HepG2 (cell line): ENCODE results near the gene UXS1. TPM values are rescaled to one million over a fixed set of nuclear protein-coding genes. Genes with fewer than 3 reads are reported as not detected.

Experiments used
- MAX ChIP-seq: IDR thresholded peaks from 2 replicates; pipeline ENCODE4 v1.6.1; 2012; ENCODE audit warnings: inconsistent platforms
- NR2C2 ChIP-seq: sonication (generic); formaldehyde crosslinking; IDR thresholded peaks from 2 replicates; pipeline ENCODE4 v1.4.0; 2020; ENCODE audit warnings: missing genetic modification reagents, mild to moderate bottlenecking, moderate library complexity, borderline replicate concordance
- NR2F1 ChIP-seq, 2 experiments: fragments of 450-650 bp in 1 of 2; formaldehyde crosslinking in 1 of 2; IDR thresholded peaks; 2 replicates each; pipeline versions ENCODE4 v1.5.0 to v1.6.1; 2016 to 2020; ENCODE audit warnings: mild to moderate bottlenecking in 1 of 2, missing compliant biosample characterization in 1 of 2, missing genetic modification reagents in 1 of 2, moderate library complexity in 1 of 2
- PAXIP1 ChIP-seq: sonication (generic); formaldehyde crosslinking; conservative IDR thresholded peaks from 2 replicates; pipeline ENCODE4 v1.4.0; 2020; ENCODE audit warnings: mild to moderate bottlenecking, missing genetic modification reagents, moderate library complexity
- SALL2 ChIP-seq: sonication (generic); formaldehyde crosslinking; IDR thresholded peaks from 2 replicates; pipeline ENCODE4 v1.8.1; 2023; ENCODE audit warnings: mild to moderate bottlenecking, missing genetic modification reagents, inconsistent platforms
- SRSF1 ChIP-seq: fragments of 200-400 bp; formaldehyde crosslinking; optimal IDR thresholded peaks from 2 replicates; pipeline ENCODE3; 2017; ENCODE audit warnings: mild to moderate bottlenecking, low read depth, low read length, moderate library complexity
- ZBTB34 ChIP-seq: sonication (generic); formaldehyde crosslinking; IDR thresholded peaks from 2 replicates; pipeline ENCODE4 v1.8.0; 2022; ENCODE audit warnings: mild to moderate bottlenecking, missing genetic modification reagents
- ZHX1 ChIP-seq: sonication (generic); formaldehyde crosslinking; IDR thresholded peaks from 2 replicates; pipeline ENCODE4 v1.8.1; 2022; ENCODE audit warnings: low read depth, mild to moderate bottlenecking, missing genetic modification reagents
- ZNF17 ChIP-seq: sonication (generic); formaldehyde crosslinking; IDR thresholded peaks from 2 replicates; pipeline ENCODE4 v1.5.0; 2020; ENCODE audit warnings: mild to moderate bottlenecking, missing genetic modification reagents
- ZNF180 ChIP-seq: sonication (generic); formaldehyde crosslinking; IDR thresholded peaks from 2 replicates; pipeline ENCODE4 v1.4.0; 2020; ENCODE audit warnings: low read depth, missing genetic modification reagents, borderline replicate concordance
- ZNF224 ChIP-seq: sonication (generic); formaldehyde crosslinking; IDR thresholded peaks from 2 replicates; pipeline ENCODE4 v1.5.0; 2020; ENCODE audit warnings: mild to moderate bottlenecking, missing genetic modification reagents
- ZNF253 ChIP-seq: sonication (generic); formaldehyde crosslinking; IDR thresholded peaks from 2 replicates; pipeline ENCODE4 v1.8.0; 2022; ENCODE audit warnings: mild to moderate bottlenecking, missing genetic modification reagents, borderline replicate concordance
- ZNF362 ChIP-seq: sonication (generic); formaldehyde crosslinking; IDR thresholded peaks from 2 replicates; pipeline ENCODE4 v1.4.0; 2020; ENCODE audit warnings: missing genetic modification reagents, mild to moderate bottlenecking, borderline replicate concordance
- ZNF512B ChIP-seq: sonication (generic); formaldehyde crosslinking; IDR thresholded peaks from 2 replicates; pipeline ENCODE4 v1.5.1; 2020; ENCODE audit warnings: missing genetic modification reagents, mild to moderate bottlenecking, borderline replicate concordance
- polyA plus RNA-seq, 8 experiments: library from polyadenylated mRNA; depleted of rRNA in 3 of 8; stranded (reverse) in 7 of 8; unstranded in 1 of 8; fragments of >200 nt; fragmentation: Illumina TruSeq in 4 of 8; extraction: Trizol in 4 of 8; gene quantifications; 2 replicates each; pipeline versions ENCODE4 v1.2.1 to v1.2.3, GENCODE V29; 2011 to 2016; ENCODE audit warnings: low read depth in 4 of 8, missing spikeins in 1 of 8, mixed read lengths in 1 of 8; ENCODE audit not compliant: insufficient read depth in 1 of 8
- total RNA-seq, 5 experiments: library from RNA; depleted of rRNA; stranded (reverse); fragments of >200 nt; fragmentation: Illumina TruSeq; extraction: Trizol; gene quantifications; 2 replicates each; pipeline ENCODE4 v1.2.3, GENCODE V29; 2016; ENCODE audit warnings: low read depth in 1 of 5

Gene UXS1
- total and polyA plus RNA-seq, 2 of the 13 experiments (the other 11 are each of a cell fraction or from before 2014, with no cell fraction given), result 53.3 to 110 TPM

GRCh38 chr2:106193977-106194778, at the start of gene UXS1 (continued):
- TF ChIP-seq ZBTB34 (no peak), NR2F1 (CRISPR knock-in tag; IDR thresholded peaks at IDR 0.05) (0 out of 4 replicates have a peak, but pooled peaks of 1 of the 2 experiments have one; percentile 3), SALL2 (CRISPR knock-in tag) (peak; percentile 67; the same call in 1 of the 2 replicates), ZHX1 (CRISPR knock-in tag) (peak; percentile 69), MAX (peak; percentile 78), SRSF1 (peak; percentile 39), NR2C2 (CRISPR knock-in tag) (no peak), PAXIP1 (peak; percentile 41; the same call in 1 of the 2 replicates), ZNF17 (CRISPR knock-in tag) (no peak), ZNF253 (CRISPR knock-in tag) (no peak), ZNF362 (CRISPR knock-in tag) (0 out of 2 replicates have a peak, but pooled peaks have one; percentile 34), ZNF224 (CRISPR knock-in tag) (no peak; the same call in 1 of the 2 replicates), ZNF512B (peak; percentile 73; the same call in 1 of the 2 replicates), ZNF180 (no peak)
